CD4-positive, alpha-beta T cell treated with Interleukin-4 for 4 hours (primary cell): ENCODE results near the gene LEKR1.
"Not testable (repeated sequence)": the region's sequence is repeated elsewhere in the genome, so short reads cannot be mapped to it uniquely, and the experiment has no call there.

Source experiments
- DNase-seq: peaks from one replicate; pipeline ENCODE4 v3.0.0-alpha.2; 2020

LEKR1 gene

GRCh38 chr3:156826144-156826895 is at the start of gene LEKR1:
Gene LEKR1, plus strand, starts transcription at chr3:156826353. Its CDS starts 2,977 bp downstream, at chr3:156829330.
- DNase-seq: peak; percentile 50

- no peak for DNase-seq
Observed at GRCh38 chr3:156776871-156777270, 49.3 kb upstream of the LEKR1 start.

- no peak for DNase-seq
Observed at GRCh38 chr3:156781310-156782230, 44.6 kb upstream of the LEKR1 start.

- no peak for DNase-seq
Observed at GRCh38 chr3:156782319-156782718, 43.8 kb upstream of the LEKR1 start.

- DNase-seq: no peak
Observed at GRCh38 chr3:156782921-156783320, 43.2 kb upstream of the LEKR1 start.

GRCh38 chr3:156787001-156787400 is 39.2 kb upstream of the LEKR1 start:
- DNase-seq: no peak

- DNase-seq: no peak
Observed at GRCh38 chr3:156787926-156788663, 38.1 kb upstream of the LEKR1 start.

GRCh38 chr3:156788846-156789245 is 37.3 kb upstream of the LEKR1 start:
- no peak for DNase-seq

- no peak for DNase-seq
Observed at GRCh38 chr3:156790156-156790555, 36.0 kb upstream of the LEKR1 start.

- DNase-seq: no peak
Observed at GRCh38 chr3:156792114-156792513, 34.0 kb upstream of the LEKR1 start.

GRCh38 chr3:156792536-156792935 is 33.6 kb upstream of the LEKR1 start:
- no peak for DNase-seq

- DNase-seq: no peak
Observed at GRCh38 chr3:156792945-156793344, 33.2 kb upstream of the LEKR1 start.

GRCh38 chr3:156793400-156793799 is 32.8 kb upstream of the LEKR1 start:
- DNase-seq: no peak

GRCh38 chr3:156793851-156794250 is 32.3 kb upstream of the LEKR1 start:
- no peak for DNase-seq

- DNase-seq: no peak
Observed at GRCh38 chr3:156795890-156796481, 30.2 kb upstream of the LEKR1 start.

GRCh38 chr3:156797368-156797767 is 28.8 kb upstream of the LEKR1 start:
- no peak for DNase-seq

- not testable (repeated sequence) for DNase-seq
Observed at GRCh38 chr3:156800287-156800686, 25.9 kb upstream of the LEKR1 start.

GRCh38 chr3:156801746-156802145 is 24.4 kb upstream of the LEKR1 start:
- DNase-seq: no peak

GRCh38 chr3:156802821-156803606 is 23.1 kb upstream of the LEKR1 start:
- DNase-seq: no peak

GRCh38 chr3:156803952-156804741 is 22.0 kb upstream of the LEKR1 start:
- DNase-seq: no peak

- DNase-seq: no peak
Observed at GRCh38 chr3:156806698-156807097, 19.5 kb upstream of the LEKR1 start.
